Fibroblast of skin of right quadriceps (primary cell): ENCODE data around the gene HUWE1.

Experiments
- DNase-seq: peaks from one replicate; pipeline ENCODE4 v3.0.0-alpha.2; 2013

The HUWE1 gene

GRCh38 chrX:53683556-53684414, 2.7 kb downstream of the HUWE1 start:
- DNase-seq: peak; percentile 99

GRCh38 chrX:53682885-53683555, 3.5 kb downstream of the HUWE1 start:
- DNase-seq: peak; percentile 57

GRCh38 chrX:53681661-53682060, 4.9 kb downstream of the HUWE1 start:
- no peak for DNase-seq

GRCh38 chrX:53678667-53679066, 7.9 kb downstream of the HUWE1 start:
- DNase-seq: no peak

- no peak for DNase-seq
Observed at GRCh38 chrX:53677286-53677685, 9.2 kb downstream of the HUWE1 start.

GRCh38 chrX:53674581-53674980, 11.9 kb downstream of the HUWE1 start:
- no peak for DNase-seq

GRCh38 chrX:53669258-53669657, 17.3 kb downstream of the HUWE1 start:
- no peak for DNase-seq

GRCh38 chrX:53666171-53666570, 20.3 kb downstream of the HUWE1 start:
- DNase-seq: no peak

GRCh38 chrX:53660004-53660403, 26.5 kb downstream of the HUWE1 start:
- no peak for DNase-seq

- no peak for DNase-seq
Observed at GRCh38 chrX:53659039-53659438, 27.5 kb downstream of the HUWE1 start.

GRCh38 chrX:53656845-53657244, 29.7 kb downstream of the HUWE1 start:
- DNase-seq: no peak

GRCh38 chrX:53654376-53654775, 32.1 kb downstream of the HUWE1 start:
- DNase-seq: peak; percentile 59

- DNase-seq: no peak
Observed at GRCh38 chrX:53644751-53645150, 41.8 kb downstream of the HUWE1 start.

GRCh38 chrX:53642337-53642736, 44.2 kb downstream of the HUWE1 start:
- DNase-seq: no peak

- DNase-seq: no peak
Observed at GRCh38 chrX:53639257-53639656, 47.3 kb downstream of the HUWE1 start.

- DNase-seq: no peak
Observed at GRCh38 chrX:53637479-53637878, 49.0 kb downstream of the HUWE1 start.

- peak; percentile 7 for DNase-seq
Observed at GRCh38 chrX:53631156-53631555, 55.4 kb downstream of the HUWE1 start.

GRCh38 chrX:53630261-53630660, 56.3 kb downstream of the HUWE1 start:
- no peak for DNase-seq

GRCh38 chrX:53622431-53622830, 64.1 kb downstream of the HUWE1 start:
- DNase-seq: no peak

GRCh38 chrX:53621418-53621986, 65.0 kb downstream of the HUWE1 start:
- no peak for DNase-seq

GRCh38 chrX:53616946-53617345, 69.6 kb downstream of the HUWE1 start:
- no peak for DNase-seq

- DNase-seq: no peak
Observed at GRCh38 chrX:53606456-53606855, 80.1 kb downstream of the HUWE1 start.

- no peak for DNase-seq
Observed at GRCh38 chrX:53605004-53605403, 81.5 kb downstream of the HUWE1 start.

- DNase-seq: no peak
Observed at GRCh38 chrX:53599781-53600396, 86.6 kb downstream of the HUWE1 start.
